ENCODE results near the gene SHROOM4. TPM values are rescaled to one million over a fixed set of nuclear protein-coding genes. Genes with fewer than 3 reads are reported as not detected.
A peak's percentile ranks its signal among the peaks of the same experiment; 100 is the strongest.

SHROOM4 gene, protein sequence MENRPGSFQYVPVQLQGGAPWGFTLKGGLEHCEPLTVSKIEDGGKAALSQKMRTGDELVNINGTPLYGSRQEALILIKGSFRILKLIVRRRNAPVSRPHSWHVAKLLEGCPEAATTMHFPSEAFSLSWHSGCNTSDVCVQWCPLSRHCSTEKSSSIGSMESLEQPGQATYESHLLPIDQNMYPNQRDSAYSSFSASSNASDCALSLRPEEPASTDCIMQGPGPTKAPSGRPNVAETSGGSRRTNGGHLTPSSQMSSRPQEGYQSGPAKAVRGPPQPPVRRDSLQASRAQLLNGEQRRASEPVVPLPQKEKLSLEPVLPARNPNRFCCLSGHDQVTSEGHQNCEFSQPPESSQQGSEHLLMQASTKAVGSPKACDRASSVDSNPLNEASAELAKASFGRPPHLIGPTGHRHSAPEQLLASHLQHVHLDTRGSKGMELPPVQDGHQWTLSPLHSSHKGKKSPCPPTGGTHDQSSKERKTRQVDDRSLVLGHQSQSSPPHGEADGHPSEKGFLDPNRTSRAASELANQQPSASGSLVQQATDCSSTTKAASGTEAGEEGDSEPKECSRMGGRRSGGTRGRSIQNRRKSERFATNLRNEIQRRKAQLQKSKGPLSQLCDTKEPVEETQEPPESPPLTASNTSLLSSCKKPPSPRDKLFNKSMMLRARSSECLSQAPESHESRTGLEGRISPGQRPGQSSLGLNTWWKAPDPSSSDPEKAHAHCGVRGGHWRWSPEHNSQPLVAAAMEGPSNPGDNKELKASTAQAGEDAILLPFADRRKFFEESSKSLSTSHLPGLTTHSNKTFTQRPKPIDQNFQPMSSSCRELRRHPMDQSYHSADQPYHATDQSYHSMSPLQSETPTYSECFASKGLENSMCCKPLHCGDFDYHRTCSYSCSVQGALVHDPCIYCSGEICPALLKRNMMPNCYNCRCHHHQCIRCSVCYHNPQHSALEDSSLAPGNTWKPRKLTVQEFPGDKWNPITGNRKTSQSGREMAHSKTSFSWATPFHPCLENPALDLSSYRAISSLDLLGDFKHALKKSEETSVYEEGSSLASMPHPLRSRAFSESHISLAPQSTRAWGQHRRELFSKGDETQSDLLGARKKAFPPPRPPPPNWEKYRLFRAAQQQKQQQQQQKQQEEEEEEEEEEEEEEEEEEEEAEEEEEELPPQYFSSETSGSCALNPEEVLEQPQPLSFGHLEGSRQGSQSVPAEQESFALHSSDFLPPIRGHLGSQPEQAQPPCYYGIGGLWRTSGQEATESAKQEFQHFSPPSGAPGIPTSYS (N-terminal part only)
- total RNA-seq (2014; rRNA removed; shearing (Covaris generic)) = 2.9 and 6.6 TPM in 2 replicates

DNA sequence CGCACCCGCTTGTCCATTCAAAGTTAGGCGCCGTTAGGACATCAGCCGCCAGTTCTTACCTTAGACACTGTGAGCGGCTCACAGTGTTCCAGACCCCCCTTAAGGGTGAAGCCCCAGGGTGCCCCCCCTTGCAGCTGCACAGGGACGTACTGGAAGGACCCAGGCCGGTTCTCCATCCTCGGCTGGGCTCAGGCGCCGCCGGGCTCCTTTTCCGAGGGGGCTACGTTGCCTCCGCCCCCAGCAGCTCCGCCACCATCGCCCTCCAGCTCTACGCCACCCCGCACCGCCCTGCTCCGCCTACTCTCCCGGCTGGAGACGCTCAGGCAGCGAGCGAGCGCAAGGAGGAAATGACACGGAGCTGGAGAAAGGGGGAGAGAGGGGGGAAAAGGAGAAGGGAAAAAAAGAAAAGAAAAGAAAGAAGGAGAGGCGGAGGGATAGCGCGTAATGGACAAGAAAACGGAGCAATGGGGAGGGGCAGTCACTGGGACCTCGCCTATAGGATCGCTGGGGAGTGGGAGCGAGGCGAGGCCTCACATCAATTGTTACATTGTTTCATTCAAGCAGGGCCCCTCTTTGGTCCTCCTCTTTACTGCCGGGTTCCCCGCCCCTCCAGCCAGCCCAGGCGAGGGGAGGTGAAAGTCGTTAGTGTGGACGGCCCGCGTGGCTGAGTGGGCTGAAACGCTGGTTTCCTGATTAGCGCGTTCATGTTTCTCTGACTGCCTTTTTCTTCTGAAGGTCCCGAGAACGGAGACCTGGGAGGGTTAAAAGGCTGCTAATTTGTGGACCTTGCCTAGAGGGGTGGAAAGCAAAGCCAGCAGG lies at the start of gene SHROOM4:
Gene SHROOM4 (minus strand): TSS at position 352 of the 819 bp plus-strand sequence. CDS start 176 bp downstream, at position 176.
- H3K36me3 ChIP-seq = no peaks in the 10 kb centered on the region
- no peaks in the 10 kb centered on the region for H3K9me3 ChIP-seq (replicated peaks)
- peak within 1 kb of the TSS; percentile 53 for H3K4me3 ChIP-seq
- DNase-seq (ENCODE audit: low read depth in 1 of 2, low spot score in 2 of 2) = peak; percentile 72 to 76
- peaks cover 16% of the 10 kb centered on the region for H3K4me1 ChIP-seq (replicated peaks)
- H3K27ac ChIP-seq = peak within 1 kb of the TSS; percentile 60
- no peaks in the 10 kb centered on the region for H3K27me3 ChIP-seq (replicated peaks)

DNA sequence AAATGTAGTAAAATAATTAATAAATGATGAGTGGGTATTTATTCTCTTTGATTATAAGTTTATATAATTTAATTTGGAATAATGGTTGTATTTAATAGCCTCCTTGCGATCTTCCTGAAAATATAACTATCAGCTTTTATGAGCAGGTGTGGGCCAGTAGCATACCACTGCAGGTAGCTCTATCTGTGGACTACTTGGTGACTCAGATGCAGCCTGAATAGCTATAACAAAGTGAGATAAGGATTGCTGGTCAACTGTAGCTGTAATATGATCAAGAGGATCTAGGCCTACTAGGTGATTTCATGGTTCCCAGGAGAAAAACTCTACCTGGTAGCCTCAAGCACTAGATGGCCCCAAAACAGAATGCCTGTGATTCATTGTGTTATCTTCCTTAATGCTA lies 49.5 kb upstream of the SHROOM4 start:
- Histone ChIP-seq H3K4me1 (replicated peaks) (no peaks in the 10 kb centered on the region), H3K9me3 (replicated peaks) (no peaks in the 10 kb centered on the region), H3K36me3 (no peaks in the 10 kb centered on the region), H3K27ac (no peak overlapping the region), H3K27me3 (replicated peaks) (no peaks in the 10 kb centered on the region), H3K4me3 (no peak overlapping the region)
- DNase-seq (ENCODE audit: low read depth in 1 of 2, low spot score in 2 of 2) = no peak

DNA sequence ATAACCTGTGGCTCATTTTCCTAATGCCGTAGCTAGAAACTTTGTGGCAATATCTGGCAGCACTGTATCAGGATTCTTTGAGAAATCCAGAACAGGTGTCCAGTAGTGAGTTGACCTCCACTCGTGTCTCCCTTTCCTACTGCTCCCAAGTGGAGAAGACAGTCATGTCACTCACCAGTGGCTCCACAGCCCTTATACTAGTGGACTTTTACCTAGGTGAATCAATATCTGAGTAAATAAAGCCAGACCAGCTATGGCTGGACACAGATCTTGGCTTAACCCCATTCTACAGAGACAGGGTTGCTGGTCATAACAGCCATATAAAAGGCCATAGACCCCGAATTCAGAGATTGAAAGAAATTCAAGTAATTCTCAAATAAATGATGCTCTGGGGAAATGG lies 46.5 kb upstream of the SHROOM4 start:
- H3K27me3 ChIP-seq (replicated peaks) = no peaks in the 10 kb centered on the region
- no peaks in the 10 kb centered on the region for H3K4me1 ChIP-seq (replicated peaks)
- no peak overlapping the region for H3K27ac ChIP-seq
- DNase-seq (ENCODE audit: low read depth in 1 of 2, low spot score in 2 of 2) = no peak
- H3K36me3 ChIP-seq = no peaks in the 10 kb centered on the region
- H3K9me3 ChIP-seq (replicated peaks) = no peaks in the 10 kb centered on the region
- no peak overlapping the region for H3K4me3 ChIP-seq

DNA sequence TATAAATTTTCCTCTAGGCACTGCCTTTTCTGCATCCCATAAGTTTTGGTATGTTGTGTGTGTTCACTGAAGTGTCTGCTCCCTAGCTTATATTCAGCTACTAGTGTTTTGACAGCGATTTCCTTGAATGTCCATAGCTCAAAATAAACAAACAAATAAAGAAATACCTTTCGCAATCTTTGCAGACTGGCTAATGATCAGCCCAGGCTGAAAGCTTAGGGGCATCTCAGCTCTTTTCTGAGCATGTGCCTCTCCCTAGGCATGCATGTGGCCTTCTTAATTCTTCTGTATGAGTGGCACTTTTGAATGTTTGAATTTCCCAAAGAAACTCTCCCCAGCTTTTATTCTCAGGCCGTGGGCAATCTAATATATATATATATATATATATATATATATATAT lies 44.6 kb upstream of the SHROOM4 start:
- Histone ChIP-seq H3K36me3 (no peaks in the 10 kb centered on the region), H3K4me1 (replicated peaks) (no peaks in the 10 kb centered on the region), H3K9me3 (replicated peaks) (no peaks in the 10 kb centered on the region), H3K27ac (no peak overlapping the region), H3K27me3 (replicated peaks) (no peaks in the 10 kb centered on the region), H3K4me3 (no peak overlapping the region)
- DNase-seq (ENCODE audit: low read depth in 1 of 2, low spot score in 2 of 2) = no peak

DNA sequence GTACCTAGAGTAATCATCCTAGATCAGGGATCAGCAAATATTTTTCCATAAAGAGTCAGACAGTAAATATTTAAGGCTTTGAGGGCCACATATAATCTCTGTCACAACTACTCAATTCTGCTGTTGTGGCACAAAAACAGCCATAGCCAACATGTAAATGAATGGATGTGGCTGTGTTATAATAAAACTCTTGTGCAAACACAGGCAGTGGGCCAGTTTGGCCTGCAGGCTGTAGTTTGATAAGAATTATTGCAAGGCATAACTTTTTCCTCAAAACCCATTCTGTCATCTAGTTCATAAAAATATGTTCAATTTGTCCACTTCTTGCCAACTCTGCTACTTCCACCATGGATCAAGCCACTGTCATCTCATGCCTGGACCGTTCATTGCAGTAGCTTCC lies 39.4 kb upstream of the SHROOM4 start:
- Histone ChIP-seq H3K9me3 (replicated peaks) (no peaks in the 10 kb centered on the region), H3K27me3 (replicated peaks) (no peaks in the 10 kb centered on the region), H3K27ac (no peak overlapping the region), H3K36me3 (no peaks in the 10 kb centered on the region), H3K4me3 (no peak overlapping the region), H3K4me1 (replicated peaks) (no peaks in the 10 kb centered on the region)
- no peak for DNase-seq (ENCODE audit: low read depth in 1 of 2, low spot score in 2 of 2)

DNA sequence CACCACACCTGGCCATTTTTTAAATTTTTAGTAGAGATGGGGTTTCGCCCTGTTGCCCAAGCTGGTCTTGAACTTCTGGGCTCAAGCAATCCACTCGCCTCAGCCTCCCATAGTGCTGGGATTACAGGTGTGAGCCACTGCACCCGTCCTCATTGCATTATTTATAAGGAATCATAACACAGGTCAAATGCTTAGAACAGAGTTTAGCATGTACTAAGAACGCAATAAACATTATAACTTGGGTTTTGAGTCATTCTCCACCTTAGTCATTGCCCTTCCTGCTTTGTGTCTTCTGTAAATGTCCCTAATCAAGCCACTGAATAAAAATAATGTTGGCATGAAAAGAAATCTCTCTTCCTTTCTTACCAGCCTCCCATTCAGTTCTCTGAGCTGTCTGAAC lies 38.5 kb upstream of the SHROOM4 start:
- DNase-seq (ENCODE audit: low read depth in 1 of 2, low spot score in 2 of 2) = no peak
- H3K27me3 ChIP-seq (replicated peaks) = no peaks in the 10 kb centered on the region
- no peaks in the 10 kb centered on the region for H3K9me3 ChIP-seq (replicated peaks)
- no peak overlapping the region for H3K4me3 ChIP-seq
- no peaks in the 10 kb centered on the region for H3K36me3 ChIP-seq
- no peak overlapping the region for H3K27ac ChIP-seq
- no peaks in the 10 kb centered on the region for H3K4me1 ChIP-seq (replicated peaks)

DNA sequence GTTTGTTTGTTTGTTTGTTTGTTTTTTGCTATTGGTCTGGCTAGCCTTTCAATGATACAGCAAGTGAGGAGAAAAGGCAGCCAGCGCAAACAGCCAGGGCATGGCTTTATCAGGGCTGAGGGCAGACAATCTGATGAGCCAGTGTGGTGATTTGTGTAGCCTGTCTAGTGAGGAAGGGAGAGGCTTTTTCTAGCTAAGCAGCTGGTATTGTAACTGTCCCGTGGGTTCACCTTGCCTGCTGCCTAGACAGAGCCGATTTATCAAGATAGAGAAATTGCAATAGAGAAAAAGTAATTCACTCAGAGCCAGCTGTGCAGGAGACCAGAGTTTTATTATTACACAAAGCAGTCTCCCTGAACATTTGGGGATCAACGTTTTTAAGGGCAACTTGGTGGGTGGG lies 28.2 kb upstream of the SHROOM4 start:
- DNase-seq (ENCODE audit: low read depth in 1 of 2, low spot score in 2 of 2) = no peak
- no peak overlapping the region for H3K27ac ChIP-seq
- no peaks in the 10 kb centered on the region for H3K27me3 ChIP-seq (replicated peaks)
- H3K4me1 ChIP-seq (replicated peaks) = no peaks in the 10 kb centered on the region
- no peaks in the 10 kb centered on the region for H3K9me3 ChIP-seq (replicated peaks)
- no peak overlapping the region for H3K4me3 ChIP-seq
- no peaks in the 10 kb centered on the region for H3K36me3 ChIP-seq

DNA sequence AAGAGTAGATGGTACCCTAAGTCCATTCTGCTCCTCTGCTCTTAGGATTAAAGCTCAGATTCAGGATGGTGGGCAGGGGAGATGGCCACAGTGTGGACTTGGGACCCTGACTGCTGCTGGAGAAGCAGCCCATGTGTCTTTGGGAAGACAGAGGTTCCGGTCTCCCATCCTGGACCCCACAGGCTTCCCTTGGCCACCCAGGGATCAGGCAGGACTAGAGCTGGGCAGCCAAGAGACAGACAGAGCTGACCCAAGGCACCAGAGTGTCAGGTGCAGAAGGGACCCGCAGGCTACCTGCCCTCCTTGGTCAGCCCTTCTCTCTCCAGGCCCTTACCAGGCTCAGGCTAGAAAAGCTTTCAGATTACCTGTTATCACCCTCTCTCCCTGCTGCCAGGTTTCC lies 25.7 kb upstream of the SHROOM4 start:
- no peaks in the 10 kb centered on the region for H3K4me1 ChIP-seq (replicated peaks)
- H3K27ac ChIP-seq = no peak overlapping the region
- H3K36me3 ChIP-seq = no peaks in the 10 kb centered on the region
- no peaks in the 10 kb centered on the region for H3K27me3 ChIP-seq (replicated peaks)
- no peaks in the 10 kb centered on the region for H3K9me3 ChIP-seq (replicated peaks)
- DNase-seq (ENCODE audit: low read depth in 1 of 2, low spot score in 2 of 2) = no peak
- H3K4me3 ChIP-seq = no peak overlapping the region

DNA sequence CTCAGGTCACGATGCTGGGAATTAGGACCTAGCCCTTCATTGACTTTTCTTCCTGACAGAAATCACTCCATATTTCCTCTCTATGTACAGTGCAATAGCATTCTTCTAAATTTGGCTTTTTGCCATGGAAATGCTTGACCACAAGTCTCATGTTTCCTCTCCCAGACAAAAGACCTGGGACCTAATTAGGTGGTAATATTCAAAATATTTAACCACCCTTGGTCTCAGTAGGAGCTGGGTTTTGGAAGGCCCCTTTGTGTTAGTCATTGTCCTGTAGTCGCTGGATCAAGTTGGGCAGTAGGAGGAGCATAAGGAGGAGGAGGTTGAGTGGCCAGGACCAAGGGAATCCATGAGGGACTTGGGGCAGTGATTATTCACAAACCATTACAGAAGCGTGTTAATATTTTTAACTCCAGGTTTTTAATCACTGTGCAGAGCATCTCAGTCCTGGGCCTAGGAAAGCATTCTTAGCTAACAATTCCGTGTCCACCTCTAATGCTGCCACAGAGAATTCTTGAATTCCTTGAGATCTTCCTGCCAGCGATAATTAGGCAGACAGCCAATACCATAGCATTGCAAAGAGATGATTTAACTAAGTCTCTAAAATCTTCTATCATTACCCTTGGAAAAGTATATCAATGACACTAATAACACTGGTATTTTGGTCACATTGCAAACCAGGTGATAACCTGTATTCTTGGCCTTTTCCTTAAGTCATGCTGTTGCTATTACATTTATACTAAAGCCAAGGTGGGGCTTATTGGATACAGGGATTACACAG lies 25.0 kb upstream of the SHROOM4 start:
- Histone ChIP-seq H3K9me3 (replicated peaks) (no peaks in the 10 kb centered on the region), H3K36me3 (no peaks in the 10 kb centered on the region), H3K27me3 (replicated peaks) (no peaks in the 10 kb centered on the region), H3K27ac (no peak overlapping the region), H3K4me3 (no peak overlapping the region), H3K4me1 (replicated peaks) (no peaks in the 10 kb centered on the region)
- DNase-seq (ENCODE audit: low read depth in 1 of 2, low spot score in 2 of 2) = peak in 1 of 2 experiments; percentile 1

DNA sequence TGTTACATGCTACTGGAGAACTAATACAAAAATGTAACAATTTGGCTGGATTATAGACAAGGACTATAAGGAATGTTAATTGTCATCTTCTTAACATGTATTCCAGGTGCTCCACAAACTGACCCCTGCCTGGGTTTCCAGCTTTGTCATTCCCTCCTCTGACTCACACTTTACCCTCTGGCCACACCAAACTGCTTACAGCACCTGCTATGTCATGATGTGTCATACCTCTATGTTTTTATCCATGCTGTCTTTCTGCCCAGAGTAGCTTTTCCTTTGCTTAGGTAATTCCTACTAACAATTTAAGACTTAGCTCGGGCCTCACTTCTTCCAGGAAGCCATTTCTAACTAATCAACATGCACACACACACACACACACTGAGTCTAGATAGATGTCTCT lies 14.0 kb upstream of the SHROOM4 start:
- Histone ChIP-seq H3K36me3 (no peaks in the 10 kb centered on the region), H3K4me3 (no peak overlapping the region), H3K4me1 (replicated peaks) (no peaks in the 10 kb centered on the region), H3K27ac (no peak overlapping the region), H3K9me3 (replicated peaks) (no peaks in the 10 kb centered on the region), H3K27me3 (replicated peaks) (no peaks in the 10 kb centered on the region)
- DNase-seq (ENCODE audit: low read depth in 1 of 2, low spot score in 2 of 2) = peak in 1 of 2 experiments; percentile 2

DNA sequence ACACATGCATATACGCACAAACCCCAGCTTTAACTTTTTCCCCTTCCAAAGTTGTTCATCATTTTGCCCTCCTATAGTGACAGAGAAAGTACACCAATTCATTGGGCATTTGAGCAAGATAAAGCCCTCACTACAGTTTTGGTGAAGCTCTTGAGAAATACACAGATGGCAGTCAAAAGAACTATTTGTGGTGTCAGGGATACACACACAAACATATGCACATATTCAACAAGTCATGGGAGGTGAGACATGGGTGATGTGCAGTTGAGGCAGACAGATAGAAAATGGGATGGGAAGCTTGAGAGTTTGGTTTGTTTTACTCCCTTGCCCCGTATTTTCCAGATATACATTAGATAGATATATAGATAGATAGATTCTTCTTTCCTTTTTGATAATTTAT lies 11.8 kb upstream of the SHROOM4 start:
- H3K36me3 ChIP-seq = no peaks in the 10 kb centered on the region
- H3K4me1 ChIP-seq (replicated peaks) = no peaks in the 10 kb centered on the region
- no peak for DNase-seq (ENCODE audit: low read depth in 1 of 2, low spot score in 2 of 2)
- H3K27me3 ChIP-seq (replicated peaks) = no peaks in the 10 kb centered on the region
- no peak overlapping the region for H3K27ac ChIP-seq
- H3K9me3 ChIP-seq (replicated peaks) = no peaks in the 10 kb centered on the region
- H3K4me3 ChIP-seq = no peak overlapping the region

DNA sequence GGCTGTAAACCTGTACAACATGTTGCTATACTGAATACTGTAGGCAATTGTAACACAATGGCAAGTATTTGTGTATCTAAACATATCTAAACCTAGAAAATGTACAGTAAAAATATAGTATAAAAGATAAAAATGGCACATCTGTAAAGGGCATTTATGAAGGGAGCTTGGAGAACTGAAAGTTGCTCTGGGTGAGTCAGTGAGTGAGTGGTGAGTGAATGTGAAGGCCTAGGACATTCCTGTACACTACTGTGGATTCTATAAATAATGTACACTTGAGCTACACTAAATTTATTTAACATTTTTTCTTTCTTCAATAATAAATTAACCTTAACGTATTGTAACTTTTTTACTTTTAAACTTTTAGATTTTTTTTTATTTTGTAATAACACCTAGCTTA lies 5.0 kb upstream of the SHROOM4 start:
- no peaks in the 10 kb centered on the region for H3K36me3 ChIP-seq
- H3K27ac ChIP-seq = no peak overlapping the region
- no peaks in the 10 kb centered on the region for H3K9me3 ChIP-seq (replicated peaks)
- no peak overlapping the region for H3K4me3 ChIP-seq
- DNase-seq (ENCODE audit: low read depth in 1 of 2, low spot score in 2 of 2) = no peak
- peaks cover 16% of the 10 kb centered on the region for H3K4me1 ChIP-seq (replicated peaks)
- no peaks in the 10 kb centered on the region for H3K27me3 ChIP-seq (replicated peaks)

Data from SJSA1 (cell line).